ENCODE data around the gene LRRC8C.

GRCh38 chr1:89727517-89728312 lies 94.8 kb downstream of the LRRC8C start:
- TF ChIP-seq POLR2A (IDR thresholded peaks at IDR 0.05; ENCODE audit: low read depth, low read length) (no peak), POLR2AphosphoS5 (IDR thresholded peaks at IDR 0.05; ENCODE audit: low read depth, low read length) (no peak), TAF1 (IDR thresholded peaks at IDR 0.05; ENCODE audit: low read depth, low read length) (no peak), SPI1 (IDR thresholded peaks at IDR 0.05; ENCODE audit: low read depth, low read length) (no peak), POU2F2 (IDR thresholded peaks at IDR 0.05; ENCODE audit: low read depth, low read length) (no peak), PAX5 (IDR thresholded peaks at IDR 0.05; ENCODE audit: insufficient read depth, low read length, severe bottlenecking) (no peak)

Data from GM12891 (cell line).